Heart left ventricle (tissue), 16 donors: Measurements from ENCODE around the gene TMEM120A. TPM values are rescaled to one million over a fixed set of nuclear protein-coding genes. Genes with fewer than 3 reads are reported as not detected.

ENCODE experiments used
- ATAC-seq, 4 donors: fragments of 200-7000 bp; cut with Tn5 transposase; one replicate each; pipeline ENCODE4 v1.9.1; 2020 to 2022; ENCODE audit warnings: moderate library complexity in 4 of 4, mild to moderate bottlenecking in 3 of 4, moderate number of reproducible peaks in 1 of 4
- DNase-seq, 5 donors: peaks; one replicate each; pipeline ENCODE4 v3.0.0-alpha.2; 2020
- H3K27ac ChIP-seq, 12 donors: fragments of 200-600 bp; sonication (generic) in 4 of 12; one replicate each; pipeline versions ENCODE4 v1.5.0 to v1.8.0; 2016 to 2022; ENCODE audit warnings: mild to moderate bottlenecking in 2 of 12
- H3K27me3 ChIP-seq, 9 donors: fragments of 200-600 bp; sonication (generic) in 2 of 9; one replicate each; pipeline versions ENCODE4 v1.5.1 to v1.8.0; 2016 to 2022; ENCODE audit warnings: mild to moderate bottlenecking in 3 of 9
- H3K36me3 ChIP-seq, 9 donors: fragments of 200-600 bp; sonication (generic) in 2 of 9; one replicate each; pipeline versions ENCODE4 v1.5.0 to v1.8.0; 2018 to 2022; ENCODE audit warnings: mild to moderate bottlenecking in 2 of 9
- H3K4me1 ChIP-seq, 12 donors: fragments of 200-600 bp; sonication (generic) in 4 of 12; one replicate each; pipeline versions ENCODE4 v1.5.0 to v1.8.0; 2016 to 2022; ENCODE audit warnings: mild to moderate bottlenecking in 3 of 12
- H3K4me3 ChIP-seq, 12 donors: fragments of 200-600 bp; sonication (generic) in 4 of 12; one replicate each; pipeline versions ENCODE4 v1.5.0 to v1.8.0; 2017 to 2022; ENCODE audit warnings: mild to moderate bottlenecking in 9 of 12, moderate library complexity in 4 of 12
- H3K9me3 ChIP-seq, 12 donors: fragments of 200-600 bp; sonication (generic) in 4 of 12; one replicate each; pipeline versions ENCODE4 v1.5.0 to v1.8.0; 2016 to 2022; ENCODE audit warnings: mild to moderate bottlenecking in 1 of 12
- CTCF ChIP-seq, 12 donors: fragments of 200-600 bp; sonication (generic) in 4 of 12; IDR thresholded peaks; one replicate each; pipeline versions ENCODE4 v1.5.0 to v1.8.0; 2018 to 2022; ENCODE audit warnings: antibody characterized with exemption in 12 of 12, mild to moderate bottlenecking in 5 of 12
- POLR2A ChIP-seq, 2 donors: fragments of 450-650 bp; IDR thresholded peaks; one replicate each; pipeline ENCODE4 v1.6.1; 2017; ENCODE audit warnings: antibody characterized with exemption in 2 of 2, mild to moderate bottlenecking in 2 of 2, moderate library complexity in 2 of 2
- WGBS, 4 donors: extraction: QIAGEN DNeasy Blood & Tissue Kit in 2 of 4; methylation state at CpG; one replicate each; pipeline versions ENCODE4 v1.1.5 to v1.1.7; 2013 to 2018; 5-methylcytosine and 5-hydroxymethylcytosine counted together
- intact Hi-C, 10 donors: fragments of 100-400 bp; cut with DNase I; formaldehyde crosslinking; loops; one replicate each; pipeline versions ENCODE4 v1.11.1 to v1.14.2; 2022
- polyA plus RNA-seq, 2 donors: library from polyadenylated mRNA; stranded (reverse); fragments of 200-250 nt; gene quantifications; one replicate each; pipeline ENCODE4 v1.2.3, GENCODE V29; 2013
- total RNA-seq, 9 donors: library from RNA; depleted of rRNA in 2 of 9; stranded (reverse); fragments of >200 nt in 2 of 9; fragmentation: NEBNext Ultra II Directional in 3 of 9; extraction: Animal tissue kit (Norgen Biotek cat#: 25700) in 3 of 9; gene quantifications; one replicate each; pipeline versions ENCODE4 v1.1.0 to v1.2.4, GENCODE V29; 2016 to 2023
- donor health status: ischemic (EF 13 %, LVEDD 7.1; RV severe dilation, severe dysfunction).
- donor health status: healthy with polysubstance abuse.
- donor health status: DM: no; HTN: yes; CAD: no.
- donor health status: DM: no; HTN: no; CAD: no.
- donor health status: ischemic (EF 25% LVEDD 6.9; RV normal size, moderate dysfunction).
- donor health status: ischemic (EF 25% LVEDD 5.7; RV mildly dilated, moderate dysfunction).
- donor health status: healthy.
- donor health status: DM: yes; HTN: yes; CAD: no.
- donor health status: ischemic (EF 35%, LVEDD 5.7; RV mildly dilated, moderate dysfunction).
- donor health status: nonischemic (EF 11% LVEDD 7.7; RV severe dilation, severe dysfunction).
- donor health status: DM: yes; HTN: yes; CAD: no.
- donor health status: PGD.
- donor health status: ischemic (EF 29% LVEDD 5.4; RV normal size, mild dysfunction).
- donor health status: nonischemic (EF 23%, LVEDD 6.1; RV moderate dilation, normal function).

TMEM120A gene
- total and polyA plus RNA-seq, 11 donors, result 63.8 to 181 (median 130) TPM

GRCh38 chr7:75971309-75971960 is 23.0 kb downstream of the TMEM120A start:
- H3K27ac ChIP-seq, result peak overlapping the region in 11 of 12 donors; percentile 20 to 79 (median 60)
- intact Hi-C loops, result no loop called here
- no peak overlapping the region for H3K4me3 ChIP-seq
- no peak for DNase-seq
- no peaks in the 10 kb centered on the region for H3K9me3 ChIP-seq
- H3K27me3 ChIP-seq, result no peaks in the 10 kb centered on the region
- peaks cover 0 to 37% (median 20%) of the 10 kb centered on the region in 9 donors for H3K36me3 ChIP-seq
- ATAC-seq, result no peak
- H3K4me1 ChIP-seq, result peaks cover 14 to 57% (median 51%) of the 10 kb centered on the region in 12 donors
- TF ChIP-seq CTCF (IDR thresholded peaks at IDR 0.05) (no peak), POLR2A (IDR thresholded peaks at IDR 0.05) (no peak)
- 73 to 77% (median 74%) methylated on average over 14 of the region's 14 CpGs for WGBS, 4 donors

GRCh38 chr7:75969704-75970498 is 24.5 kb downstream of the TMEM120A start:
- Histone ChIP-seq H3K9me3 (no peaks in the 10 kb centered on the region), H3K4me1 (peaks cover 14 to 68% (median 62%) of the 10 kb centered on the region in 12 donors), H3K4me3 (no peak overlapping the region), H3K27ac (peak overlapping the region in 11 of 12 donors; percentile 71 to 92 (median 83)), H3K27me3 (no peaks in the 10 kb centered on the region), H3K36me3 (peaks cover 0 to 37% (median 20%) of the 10 kb centered on the region in 9 donors)
- ATAC-seq, result no peak
- DNase-seq, result no peak
- WGBS, 4 donors, result 91 to 95% (median 93%) methylated on average over 28 to 30 of the region's 30 CpGs
- no peak for TF ChIP-seq CTCF (IDR thresholded peaks at IDR 0.05)
- TF ChIP-seq POLR2A (IDR thresholded peaks at IDR 0.05), result no peak
- intact Hi-C loops, result loop anchor here in 5 of 10 donors (5.0 to 10.0 kb wide), 4 partner anchors 42 to 95 kb away; partner anchors contain the start of genes POR (in 4 of the 5) and RHBDD2 (in 1 of the 5)

GRCh38 chr7:75969182-75969581 is 25.2 kb downstream of the TMEM120A start:
- WGBS, 4 donors, result 50 to 60% (median 57%) methylated on average over 13 of the region's 13 CpGs
- ATAC-seq, result peak; percentile 24 to 49 (median 43)
- intact Hi-C loops, result loop anchor here in 5 of 10 donors (5.0 to 10.0 kb wide), 4 partner anchors 43 to 94 kb away; partner anchors contain the start of genes POR (in 4 of the 5) and RHBDD2 (in 1 of the 5)
- peak in 3 of 5 donors; percentile 54 to 75 (median 60) for DNase-seq
- no peak for TF ChIP-seq POLR2A (IDR thresholded peaks at IDR 0.05)
- TF ChIP-seq CTCF (IDR thresholded peaks at IDR 0.05), result no peak
- Histone ChIP-seq H3K9me3 (no peaks in the 10 kb centered on the region), H3K27me3 (no peaks in the 10 kb centered on the region), H3K4me3 (peak overlapping the region in 3 of 12 donors; percentile 25 to 32 (median 31)), H3K36me3 (peaks cover 0 to 32% (median 15%) of the 10 kb centered on the region in 9 donors), H3K4me1 (peaks cover 14 to 73% (median 62%) of the 10 kb centered on the region in 12 donors), H3K27ac (peak overlapping the region; percentile 71 to 92 (median 83))
